HepG2 (cell line): ENCODE results near the gene NAT10. TPM values are rescaled to one million over a fixed set of nuclear protein-coding genes. Genes with fewer than 3 reads are reported as not detected.

Experiments used
- AKAP8 ChIP-seq: sonication (generic); formaldehyde crosslinking; IDR thresholded peaks from 2 replicates; pipeline ENCODE4 v1.5.1; 2020; ENCODE audit warnings: mild to moderate bottlenecking, missing genetic modification reagents
- NPAS2 ChIP-seq: sonication (generic); formaldehyde crosslinking; IDR thresholded peaks from 2 replicates; pipeline ENCODE4 v1.8.0; 2022; ENCODE audit warnings: mild to moderate bottlenecking, missing genetic modification reagents, borderline replicate concordance
- NR2C2 ChIP-seq: sonication (generic); formaldehyde crosslinking; IDR thresholded peaks from 2 replicates; pipeline ENCODE4 v1.4.0; 2020; ENCODE audit warnings: missing genetic modification reagents, mild to moderate bottlenecking, moderate library complexity, borderline replicate concordance
- POLR2A ChIP-seq, 2 experiments: IDR thresholded peaks; 2 replicates each; pipeline ENCODE4 v1.6.1; 2011; ENCODE audit warnings: low read depth in 2 of 2, low read length in 2 of 2, mild to moderate bottlenecking in 1 of 2, moderate library complexity in 1 of 2; ENCODE audit not compliant: insufficient read depth in 1 of 2
- REPIN1 ChIP-seq: sonication (generic); formaldehyde crosslinking; IDR thresholded peaks from 2 replicates; pipeline ENCODE4 v1.8.0; 2022; ENCODE audit warnings: missing genetic modification reagents, low read depth, mild to moderate bottlenecking, borderline replicate concordance
- SMAD1 ChIP-seq: sonication (generic); formaldehyde crosslinking; IDR thresholded peaks from 2 replicates; pipeline ENCODE4 v1.4.0; 2020; ENCODE audit warnings: missing genetic modification reagents, low read depth, mild to moderate bottlenecking, borderline replicate concordance
- SMARCC2 ChIP-seq: fragments of 450-650 bp; IDR thresholded peaks from 2 replicates; pipeline ENCODE4 v1.6.1; 2017; ENCODE audit warnings: antibody characterized with exemption, mild to moderate bottlenecking
- TOPORS ChIP-seq: sonication (generic); formaldehyde crosslinking; IDR thresholded peaks from 2 replicates; pipeline ENCODE4 v1.8.0; 2023; ENCODE audit warnings: mild to moderate bottlenecking, missing genetic modification reagents
- ZBTB38 ChIP-seq: sonication (generic); formaldehyde crosslinking; IDR thresholded peaks from 2 replicates; pipeline ENCODE4 v1.5.1; 2020; ENCODE audit warnings: mild to moderate bottlenecking, missing genetic modification reagents
- ZNF20 ChIP-seq: sonication (generic); formaldehyde crosslinking; IDR thresholded peaks from 2 replicates; pipeline ENCODE4 v1.4.0; 2020; ENCODE audit warnings: mild to moderate bottlenecking, moderate library complexity, missing genetic modification reagents
- ZNF329 ChIP-seq: sonication (generic); formaldehyde crosslinking; IDR thresholded peaks from 2 replicates; pipeline ENCODE4 v1.9.0; 2021; ENCODE audit warnings: low read depth, mild to moderate bottlenecking, missing genetic modification reagents
- ZNF563 ChIP-seq: sonication (generic); formaldehyde crosslinking; IDR thresholded peaks from 2 replicates; pipeline ENCODE4 v1.8.0; 2022; ENCODE audit warnings: mild to moderate bottlenecking, moderate library complexity, missing genetic modification reagents
- polyA plus RNA-seq, 8 experiments: library from polyadenylated mRNA; depleted of rRNA in 3 of 8; stranded (reverse) in 7 of 8; unstranded in 1 of 8; fragments of >200 nt; fragmentation: Illumina TruSeq in 4 of 8; extraction: Trizol in 4 of 8; gene quantifications; 2 replicates each; pipeline versions ENCODE4 v1.2.1 to v1.2.3, GENCODE V29; 2011 to 2016; ENCODE audit warnings: low read depth in 4 of 8, missing spikeins in 1 of 8, mixed read lengths in 1 of 8; ENCODE audit not compliant: insufficient read depth in 1 of 8
- total RNA-seq, 5 experiments: library from RNA; depleted of rRNA; stranded (reverse); fragments of >200 nt; fragmentation: Illumina TruSeq; extraction: Trizol; gene quantifications; 2 replicates each; pipeline ENCODE4 v1.2.3, GENCODE V29; 2016; ENCODE audit warnings: low read depth in 1 of 5
- TF ChIP-seq, protein P1 (sequence below): sonication (generic); formaldehyde crosslinking; IDR thresholded peaks from 2 replicates; pipeline ENCODE4 v1.5.1; 2020; ENCODE audit warnings: missing genetic modification reagents, mild to moderate bottlenecking, borderline replicate concordance
- TF ChIP-seq, protein P2 (sequence below): sonication (generic); formaldehyde crosslinking; IDR thresholded peaks from 2 replicates; pipeline ENCODE4 v1.8.0; 2022; ENCODE audit warnings: mild to moderate bottlenecking, missing genetic modification reagents
- TF ChIP-seq, protein P3 (sequence below): sonication (generic); formaldehyde crosslinking; IDR thresholded peaks from 2 replicates; pipeline ENCODE4 v1.5.1; 2020; ENCODE audit warnings: mild to moderate bottlenecking, missing genetic modification reagents, moderate library complexity
- TF ChIP-seq, protein P4 (sequence below): sonication (generic); formaldehyde crosslinking; IDR thresholded peaks from 2 replicates; pipeline ENCODE4 v1.8.0; 2022; ENCODE audit warnings: missing genetic modification reagents, mild to moderate bottlenecking, borderline replicate concordance
- TF ChIP-seq, protein P5 (sequence below): sonication (generic); formaldehyde crosslinking; IDR thresholded peaks from 2 replicates; pipeline ENCODE4 v1.5.0; 2020; ENCODE audit warnings: missing genetic modification reagents, mild to moderate bottlenecking, borderline replicate concordance
- TF ChIP-seq, protein P6 (sequence below): sonication (generic); formaldehyde crosslinking; IDR thresholded peaks from 2 replicates; pipeline ENCODE4; 2020; ENCODE audit warnings: missing genetic modification reagents, mild to moderate bottlenecking, borderline replicate concordance

The NAT10 gene
- total and polyA plus RNA-seq, 2 of the 13 experiments (the other 11 are each of a cell fraction or from before 2014, with no cell fraction given), result 33.9 to 51.9 TPM

DNA sequence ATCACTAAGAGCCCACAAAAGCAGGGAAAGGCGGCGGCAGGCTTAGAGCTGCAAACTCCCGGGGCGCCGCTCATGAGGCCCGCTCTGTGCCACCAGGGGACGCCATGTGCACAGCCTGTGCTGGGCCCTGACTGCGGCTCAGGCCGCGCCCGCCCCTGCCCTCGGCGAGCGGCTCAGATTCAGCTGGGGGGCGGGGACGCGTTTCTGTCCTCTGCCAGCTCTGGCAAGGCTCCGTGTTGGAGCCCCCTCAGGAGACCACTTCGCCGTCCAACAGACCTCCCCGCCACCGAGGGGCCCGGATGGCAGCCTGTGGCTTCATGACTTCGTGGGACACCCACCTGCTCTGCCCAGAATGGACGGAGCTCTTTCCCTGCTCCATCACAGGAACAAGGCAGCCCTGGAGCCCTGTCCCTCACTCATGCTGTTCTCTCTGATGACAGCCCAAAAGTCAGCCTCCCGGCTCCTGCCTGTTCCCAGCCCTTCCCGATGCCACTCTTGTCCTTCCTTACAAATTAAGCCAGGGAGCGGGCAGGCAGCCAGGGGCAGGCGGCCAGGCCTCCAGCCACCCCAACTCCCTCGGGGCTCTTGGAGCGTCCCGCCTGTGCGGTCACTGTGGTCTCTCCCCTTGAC, 69.1 kb downstream of the NAT10 start (continued):
- TF ChIP-seq, protein P1, sequence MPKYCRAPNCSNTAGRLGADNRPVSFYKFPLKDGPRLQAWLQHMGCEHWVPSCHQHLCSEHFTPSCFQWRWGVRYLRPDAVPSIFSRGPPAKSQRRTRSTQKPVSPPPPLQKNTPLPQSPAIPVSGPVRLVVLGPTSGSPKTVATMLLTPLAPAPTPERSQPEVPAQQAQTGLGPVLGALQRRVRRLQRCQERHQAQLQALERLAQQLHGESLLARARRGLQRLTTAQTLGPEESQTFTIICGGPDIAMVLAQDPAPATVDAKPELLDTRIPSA (CRISPR knock-in tag), result no peak
- TF ChIP-seq ZBTB38 (peak; percentile 51; the same call in 1 of the 2 replicates), TOPORS (CRISPR knock-in tag) (peak; percentile 79), ZNF563 (CRISPR knock-in tag) (no peak), ZNF20 (CRISPR knock-in tag) (no peak), REPIN1 (CRISPR knock-in tag) (peak; percentile 79; the same call in 1 of the 2 replicates), SMARCC2 (no peak), AKAP8 (CRISPR knock-in tag) (no peak), NPAS2 (CRISPR knock-in tag) (no peak), NR2C2 (CRISPR knock-in tag) (no peak), POLR2A (IDR thresholded peaks at IDR 0.05; ENCODE audit: insufficient read depth in 1 of 2, low read depth in 2 of 2, low read length in 2 of 2) (no peak), ZNF329 (peak; percentile 52; the same call in 1 of the 2 replicates), SMAD1 (CRISPR knock-in tag) (0 out of 2 replicates have a peak, but pooled peaks have one; percentile 66)
- TF ChIP-seq, protein P2, sequence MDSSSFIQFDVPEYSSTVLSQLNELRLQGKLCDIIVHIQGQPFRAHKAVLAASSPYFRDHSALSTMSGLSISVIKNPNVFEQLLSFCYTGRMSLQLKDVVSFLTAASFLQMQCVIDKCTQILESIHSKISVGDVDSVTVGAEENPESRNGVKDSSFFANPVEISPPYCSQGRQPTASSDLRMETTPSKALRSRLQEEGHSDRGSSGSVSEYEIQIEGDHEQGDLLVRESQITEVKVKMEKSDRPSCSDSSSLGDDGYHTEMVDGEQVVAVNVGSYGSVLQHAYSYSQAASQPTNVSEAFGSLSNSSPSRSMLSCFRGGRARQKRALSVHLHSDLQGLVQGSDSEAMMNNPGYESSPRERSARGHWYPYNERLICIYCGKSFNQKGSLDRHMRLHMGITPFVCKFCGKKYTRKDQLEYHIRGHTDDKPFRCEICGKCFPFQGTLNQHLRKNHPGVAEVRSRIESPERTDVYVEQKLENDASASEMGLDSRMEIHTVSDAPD (CRISPR knock-in tag), result peak; percentile 22; the same call in 1 of the 2 replicates
- TF ChIP-seq, protein P3, sequence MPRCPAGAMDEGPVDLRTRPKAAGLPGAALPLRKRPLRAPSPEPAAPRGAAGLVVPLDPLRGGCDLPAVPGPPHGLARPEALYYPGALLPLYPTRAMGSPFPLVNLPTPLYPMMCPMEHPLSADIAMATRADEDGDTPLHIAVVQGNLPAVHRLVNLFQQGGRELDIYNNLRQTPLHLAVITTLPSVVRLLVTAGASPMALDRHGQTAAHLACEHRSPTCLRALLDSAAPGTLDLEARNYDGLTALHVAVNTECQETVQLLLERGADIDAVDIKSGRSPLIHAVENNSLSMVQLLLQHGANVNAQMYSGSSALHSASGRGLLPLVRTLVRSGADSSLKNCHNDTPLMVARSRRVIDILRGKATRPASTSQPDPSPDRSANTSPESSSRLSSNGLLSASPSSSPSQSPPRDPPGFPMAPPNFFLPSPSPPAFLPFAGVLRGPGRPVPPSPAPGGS (CRISPR knock-in tag), result 0 out of 2 replicates have a peak, but pooled peaks have one; percentile 67
- TF ChIP-seq, protein P4, sequence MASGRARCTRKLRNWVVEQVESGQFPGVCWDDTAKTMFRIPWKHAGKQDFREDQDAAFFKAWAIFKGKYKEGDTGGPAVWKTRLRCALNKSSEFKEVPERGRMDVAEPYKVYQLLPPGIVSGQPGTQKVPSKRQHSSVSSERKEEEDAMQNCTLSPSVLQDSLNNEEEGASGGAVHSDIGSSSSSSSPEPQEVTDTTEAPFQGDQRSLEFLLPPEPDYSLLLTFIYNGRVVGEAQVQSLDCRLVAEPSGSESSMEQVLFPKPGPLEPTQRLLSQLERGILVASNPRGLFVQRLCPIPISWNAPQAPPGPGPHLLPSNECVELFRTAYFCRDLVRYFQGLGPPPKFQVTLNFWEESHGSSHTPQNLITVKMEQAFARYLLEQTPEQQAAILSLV, result peak; percentile 79; the same call in 1 of the 2 replicates
- TF ChIP-seq, protein P5, sequence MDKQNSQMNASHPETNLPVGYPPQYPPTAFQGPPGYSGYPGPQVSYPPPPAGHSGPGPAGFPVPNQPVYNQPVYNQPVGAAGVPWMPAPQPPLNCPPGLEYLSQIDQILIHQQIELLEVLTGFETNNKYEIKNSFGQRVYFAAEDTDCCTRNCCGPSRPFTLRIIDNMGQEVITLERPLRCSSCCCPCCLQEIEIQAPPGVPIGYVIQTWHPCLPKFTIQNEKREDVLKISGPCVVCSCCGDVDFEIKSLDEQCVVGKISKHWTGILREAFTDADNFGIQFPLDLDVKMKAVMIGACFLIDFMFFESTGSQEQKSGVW (CRISPR knock-in tag), result no peak
- TF ChIP-seq, protein P6, sequence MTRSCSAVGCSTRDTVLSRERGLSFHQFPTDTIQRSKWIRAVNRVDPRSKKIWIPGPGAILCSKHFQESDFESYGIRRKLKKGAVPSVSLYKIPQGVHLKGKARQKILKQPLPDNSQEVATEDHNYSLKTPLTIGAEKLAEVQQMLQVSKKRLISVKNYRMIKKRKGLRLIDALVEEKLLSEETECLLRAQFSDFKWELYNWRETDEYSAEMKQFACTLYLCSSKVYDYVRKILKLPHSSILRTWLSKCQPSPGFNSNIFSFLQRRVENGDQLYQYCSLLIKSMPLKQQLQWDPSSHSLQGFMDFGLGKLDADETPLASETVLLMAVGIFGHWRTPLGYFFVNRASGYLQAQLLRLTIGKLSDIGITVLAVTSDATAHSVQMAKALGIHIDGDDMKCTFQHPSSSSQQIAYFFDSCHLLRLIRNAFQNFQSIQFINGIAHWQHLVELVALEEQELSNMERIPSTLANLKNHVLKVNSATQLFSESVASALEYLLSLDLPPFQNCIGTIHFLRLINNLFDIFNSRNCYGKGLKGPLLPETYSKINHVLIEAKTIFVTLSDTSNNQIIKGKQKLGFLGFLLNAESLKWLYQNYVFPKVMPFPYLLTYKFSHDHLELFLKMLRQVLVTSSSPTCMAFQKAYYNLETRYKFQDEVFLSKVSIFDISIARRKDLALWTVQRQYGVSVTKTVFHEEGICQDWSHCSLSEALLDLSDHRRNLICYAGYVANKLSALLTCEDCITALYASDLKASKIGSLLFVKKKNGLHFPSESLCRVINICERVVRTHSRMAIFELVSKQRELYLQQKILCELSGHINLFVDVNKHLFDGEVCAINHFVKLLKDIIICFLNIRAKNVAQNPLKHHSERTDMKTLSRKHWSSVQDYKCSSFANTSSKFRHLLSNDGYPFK (CRISPR knock-in tag), result peak; percentile 60; the same call in 1 of the 2 replicates
